ENCODE measurements around the gene CD36.

DNA sequence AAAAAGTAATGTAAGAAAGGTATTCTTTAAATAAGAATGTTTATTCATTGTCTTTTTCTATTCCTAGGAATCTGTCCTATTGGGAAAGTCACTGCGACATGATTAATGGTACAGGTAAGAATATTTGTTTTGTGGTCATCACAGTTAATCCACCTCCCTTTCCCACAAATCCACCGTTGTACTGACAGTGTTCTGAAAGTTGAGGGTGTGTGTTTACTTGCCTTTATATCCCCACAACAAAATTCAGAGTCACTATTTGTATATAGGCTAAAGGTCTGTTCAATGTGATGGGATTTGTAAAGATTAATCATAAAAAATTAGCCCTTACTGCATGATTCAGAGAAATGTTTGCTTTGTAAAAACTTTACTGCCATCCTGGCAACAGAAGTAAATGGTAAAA lies 27.9 kb downstream of the CD36 start:
- TF ChIP-seq, protein P1, sequence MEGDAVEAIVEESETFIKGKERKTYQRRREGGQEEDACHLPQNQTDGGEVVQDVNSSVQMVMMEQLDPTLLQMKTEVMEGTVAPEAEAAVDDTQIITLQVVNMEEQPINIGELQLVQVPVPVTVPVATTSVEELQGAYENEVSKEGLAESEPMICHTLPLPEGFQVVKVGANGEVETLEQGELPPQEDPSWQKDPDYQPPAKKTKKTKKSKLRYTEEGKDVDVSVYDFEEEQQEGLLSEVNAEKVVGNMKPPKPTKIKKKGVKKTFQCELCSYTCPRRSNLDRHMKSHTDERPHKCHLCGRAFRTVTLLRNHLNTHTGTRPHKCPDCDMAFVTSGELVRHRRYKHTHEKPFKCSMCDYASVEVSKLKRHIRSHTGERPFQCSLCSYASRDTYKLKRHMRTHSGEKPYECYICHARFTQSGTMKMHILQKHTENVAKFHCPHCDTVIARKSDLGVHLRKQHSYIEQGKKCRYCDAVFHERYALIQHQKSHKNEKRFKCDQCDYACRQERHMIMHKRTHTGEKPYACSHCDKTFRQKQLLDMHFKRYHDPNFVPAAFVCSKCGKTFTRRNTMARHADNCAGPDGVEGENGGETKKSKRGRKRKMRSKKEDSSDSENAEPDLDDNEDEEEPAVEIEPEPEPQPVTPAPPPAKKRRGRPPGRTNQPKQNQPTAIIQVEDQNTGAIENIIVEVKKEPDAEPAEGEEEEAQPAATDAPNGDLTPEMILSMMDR (IDR thresholded peaks at IDR 0.05; ENCODE audit: control extremely low read depth in 1 of 3, insufficient read depth in 1 of 3, low read depth in 1 of 3, low read length in 3 of 3): no peak
- no peak for TF ChIP-seq RAD21 (IDR thresholded peaks at IDR 0.05 in 1 of 2, conservative IDR thresholded peaks at IDR 0.05 in 1 of 2; ENCODE audit: low read depth in 2 of 2, low read length in 2 of 2)
- no peak for TF ChIP-seq EZH2 (IDR thresholded peaks at IDR 0.05; ENCODE audit: low read depth, low read length, severe bottlenecking)
- no peak for TF ChIP-seq POLR2A (IDR thresholded peaks at IDR 0.05; ENCODE audit: control extremely low read depth in 1 of 2, low read depth in 2 of 2, low read length in 2 of 2)
- TF ChIP-seq CHD2 (IDR thresholded peaks at IDR 0.05; ENCODE audit: low read length): no peak
- TF ChIP-seq ZNF274 (IDR thresholded peaks at IDR 0.05; ENCODE audit: borderline replicate concordance, extremely low read depth, low read length): no peak
- no peak for TF ChIP-seq CHD1 (IDR thresholded peaks at IDR 0.05; ENCODE audit: low read depth, low read length)
- TF ChIP-seq BRCA1 (IDR thresholded peaks at IDR 0.05; ENCODE audit: low read depth, low read length): no peak

All from H1 (cell line).